GM18520 (cell line): Measurements from ENCODE around the gene TAS2R7.
"Not testable (repeated sequence)": the region's sequence is repeated elsewhere in the genome, so short reads cannot be mapped to it uniquely, and the experiment has no call there.

Source experiments
- ATAC-seq: cut with Tn5 transposase; IDR thresholded peaks from one replicate; pipeline ENCODE4 v1.9.1; 2021; ENCODE audit not compliant: unreplicated experiment

TAS2R7 gene

DNA sequence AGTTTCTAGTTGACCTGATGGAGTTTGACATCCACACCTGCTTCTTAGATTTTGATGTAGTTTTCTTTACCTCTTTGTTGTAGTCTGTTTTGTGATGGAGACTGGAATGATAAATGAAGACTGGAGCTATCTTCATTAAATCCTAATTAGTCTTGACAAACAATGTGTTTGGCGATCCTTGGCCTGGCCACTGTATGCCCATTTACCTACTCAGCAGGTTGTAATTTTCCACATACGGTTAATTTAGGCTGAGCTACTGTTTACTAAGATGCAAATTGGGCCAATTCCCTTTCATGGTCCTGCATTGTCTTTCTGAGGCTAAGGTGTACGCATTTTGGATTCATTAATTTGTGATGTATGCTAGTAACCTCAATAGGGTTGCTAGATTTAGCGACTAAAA lies at the start of gene TAS2R7:
TSS of gene TAS2R7 (minus strand) at position 41 of the 400 bp plus-strand sequence. CDS start 57 bp downstream, outside the sequence.
- ATAC-seq = no peak

DNA sequence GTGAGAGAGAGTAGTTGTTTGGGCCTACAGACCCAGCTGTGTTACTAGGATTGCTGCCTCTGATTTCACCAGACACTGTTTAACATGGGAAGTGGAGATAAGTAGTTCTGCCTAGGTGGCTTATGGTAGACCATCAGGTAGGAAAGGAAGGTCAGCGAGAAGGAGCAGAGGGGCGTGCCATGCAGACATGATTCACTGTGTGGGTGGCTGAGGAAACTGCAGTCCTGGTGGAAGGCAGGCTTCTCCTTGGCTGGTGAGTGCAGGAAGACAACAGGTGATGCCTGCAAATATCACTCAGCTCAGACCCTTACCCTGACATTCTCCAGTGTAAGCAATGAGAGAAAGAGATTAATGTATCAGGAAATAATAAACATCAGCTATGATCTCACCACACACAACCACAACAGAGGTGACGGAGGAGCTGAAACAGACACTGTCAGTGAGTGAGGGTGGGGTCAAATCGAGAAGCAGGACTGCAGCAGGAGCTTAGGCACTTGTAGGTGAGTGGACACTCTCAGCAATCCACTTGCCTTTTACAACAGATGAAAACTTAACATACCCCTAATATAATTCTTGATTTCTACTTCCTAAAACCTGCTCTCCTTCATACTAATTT lies 48.9 kb upstream of the TAS2R7 start:
- no peak for ATAC-seq

DNA sequence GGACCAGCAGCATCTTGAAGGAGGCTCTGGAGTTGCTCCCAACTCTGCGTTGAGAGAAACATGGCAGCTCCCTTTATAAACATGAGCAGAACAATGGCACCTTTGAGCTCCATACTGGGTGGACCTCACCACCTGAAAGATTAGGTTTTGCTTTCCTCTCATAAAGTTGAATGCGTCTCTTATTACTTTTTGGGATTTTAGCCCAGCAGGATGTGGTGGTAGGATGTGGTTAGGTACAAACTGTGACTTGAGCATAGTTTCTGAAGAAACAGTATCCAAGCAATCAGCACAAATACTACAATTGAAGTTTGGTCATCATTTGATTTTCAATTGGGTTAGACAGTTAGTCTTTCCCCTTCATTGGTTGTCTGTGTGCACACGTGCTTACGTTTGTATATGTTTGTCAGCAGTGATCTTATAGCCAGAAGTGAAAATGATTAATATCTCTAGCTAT lies 47.0 kb upstream of the TAS2R7 start, which contains the start of gene PRR4:
TSS of gene PRR4 (minus strand) at position 51 of the 454 bp plus-strand sequence. CDS start at position 13, 38 bp downstream.
- ATAC-seq = no peak

GRCh38 chr12:10847744-10848143 lies 45.3 kb upstream of the TAS2R7 start:
- no peak for ATAC-seq

- ATAC-seq = no peak
Measured at GRCh38 chr12:10842862-10843261, 40.4 kb upstream of the TAS2R7 start.

DNA sequence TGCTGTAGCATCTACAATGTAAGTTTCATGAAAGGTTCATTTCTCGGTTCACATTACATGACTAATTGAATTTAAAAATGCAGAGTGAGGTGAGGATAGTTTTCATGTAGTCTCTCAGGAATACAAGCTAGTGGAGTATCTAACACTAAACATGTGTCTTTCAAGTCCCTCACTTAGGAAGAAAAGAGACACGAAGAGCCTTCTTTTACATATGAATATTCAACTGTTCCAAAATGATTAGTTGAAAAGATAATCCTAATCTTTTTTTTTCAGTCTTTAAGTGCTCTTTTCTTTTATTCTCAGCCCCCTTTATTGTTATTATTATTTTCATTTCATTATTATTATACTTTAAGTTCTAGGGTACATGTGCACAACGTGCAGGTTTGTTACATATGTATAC lies 36.0 kb upstream of the TAS2R7 start:
- ATAC-seq = no peak

DNA sequence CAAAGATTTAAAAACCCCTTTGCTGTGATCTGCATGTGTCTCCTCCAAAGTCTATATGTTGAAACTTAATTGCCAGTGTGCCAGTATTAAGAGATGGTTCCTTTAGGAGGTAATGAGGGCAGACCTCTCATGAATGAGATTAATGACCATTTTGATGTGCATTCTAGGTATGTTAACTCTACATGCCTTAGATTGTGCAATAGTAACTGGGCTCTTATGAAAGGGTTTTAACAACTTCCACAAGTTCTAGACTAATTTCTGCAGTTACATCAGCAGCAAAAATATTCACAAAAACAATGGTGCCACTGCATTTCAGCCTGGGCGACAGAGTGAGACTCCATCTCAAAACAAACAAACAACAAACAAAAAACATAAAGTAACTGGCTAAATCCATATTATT lies 27.6 kb upstream of the TAS2R7 start:
- no peak for ATAC-seq

GRCh38 chr12:10826258-10826657 lies 23.8 kb upstream of the TAS2R7 start, which contains the start of gene TAS2R10:
Gene TAS2R10 (minus strand): TSS chr12:10826358. CDS start chr12:10826269, 89 bp downstream.
- ATAC-seq = no peak

GRCh38 chr12:10824957-10825356 lies 22.5 kb upstream of the TAS2R7 start:
- no peak for ATAC-seq

GRCh38 chr12:10811883-10812536 lies 9.6 kb upstream of the TAS2R7 start:
- ATAC-seq = no peak

DNA sequence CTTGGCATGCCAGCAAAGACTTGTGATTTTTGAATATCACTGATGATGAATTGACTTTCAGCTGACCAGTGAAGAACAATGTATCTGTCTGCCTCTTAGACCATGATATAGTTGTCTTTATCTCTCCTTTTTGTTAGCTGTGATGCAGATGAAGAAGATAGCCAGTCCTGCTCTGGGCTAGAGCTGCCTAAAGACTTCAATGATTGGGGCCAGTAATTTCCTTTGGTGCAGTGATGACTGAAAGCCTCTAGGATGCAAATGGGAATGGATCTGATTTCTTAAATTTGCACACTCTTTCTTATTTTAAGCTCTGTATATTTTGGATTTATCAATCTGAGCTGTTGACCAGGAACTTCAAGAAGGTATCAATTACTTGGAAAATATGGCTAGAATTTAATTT lies 7.6 kb upstream of the TAS2R7 start, which contains the start of gene TAS2R9:
TSS of gene TAS2R9 (minus strand) at position 101 of the 400 bp plus-strand sequence. CDS start at position 8, 93 bp downstream.
- no peak for ATAC-seq

GRCh38 chr12:10807186-10807585 lies 4.8 kb upstream of the TAS2R7 start, which contains the start of gene TAS2R8:
Gene TAS2R8 (minus strand): TSS chr12:10807286. CDS start chr12:10806980, 306 bp downstream.
- ATAC-seq = no peak

GRCh38 chr12:10801741-10802140 lies 686 bp downstream of the TAS2R7 start:
- no peak for ATAC-seq

GRCh38 chr12:10794222-10794621 lies 8.2 kb downstream of the TAS2R7 start:
- ATAC-seq = no peak

DNA sequence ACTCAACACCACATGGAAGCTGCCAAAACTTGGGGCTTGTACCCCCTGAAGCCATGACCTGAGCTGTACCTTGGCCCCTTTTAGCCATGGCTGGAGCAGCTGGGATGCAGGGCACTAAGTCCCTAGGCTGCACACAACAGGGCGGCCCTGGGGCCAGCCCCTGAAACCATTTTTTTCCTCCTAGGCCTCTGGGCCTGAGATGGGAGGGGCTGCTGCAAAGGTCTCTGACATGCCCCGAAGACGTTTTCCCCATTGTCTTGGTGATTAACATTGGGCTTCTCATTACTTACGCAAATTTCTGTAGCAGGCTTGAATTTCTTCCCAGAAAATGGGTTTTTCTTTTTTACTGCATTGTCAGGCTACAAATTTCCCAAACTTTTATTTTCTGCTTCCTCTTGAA lies 10.7 kb downstream of the TAS2R7 start:
- not testable (repeated sequence) for ATAC-seq

- ATAC-seq = no peak
Measured at GRCh38 chr12:10783252-10783651, 19.2 kb downstream of the TAS2R7 start.

- ATAC-seq = no peak
Measured at GRCh38 chr12:10779103-10779502, 23.3 kb downstream of the TAS2R7 start.

GRCh38 chr12:10771132-10771733 lies 31.2 kb downstream of the TAS2R7 start:
- ATAC-seq = no peak

DNA sequence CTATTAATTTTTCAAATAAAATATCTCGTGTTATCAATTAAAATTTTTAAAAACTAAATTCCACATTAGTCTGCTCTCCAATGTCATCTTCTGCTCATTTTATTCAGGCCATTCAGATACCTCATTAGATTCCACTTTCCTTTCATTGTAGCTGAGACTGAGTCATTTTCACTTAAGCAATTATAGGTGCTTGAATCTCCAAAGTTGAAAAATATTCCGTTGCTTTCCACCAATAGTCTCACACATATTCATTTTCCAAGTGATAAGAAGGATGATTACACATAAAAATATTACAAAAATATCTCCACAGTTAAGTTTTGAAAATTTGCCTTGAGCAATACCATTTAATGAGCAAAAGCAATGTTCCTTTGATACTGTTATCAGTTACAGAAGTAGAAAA lies 42.8 kb downstream of the TAS2R7 start:
- no peak for ATAC-seq

GRCh38 chr12:10756194-10756593 lies 46.2 kb downstream of the TAS2R7 start:
- no peak for ATAC-seq

GRCh38 chr12:10753059-10753458 lies 49.4 kb downstream of the TAS2R7 start:
- ATAC-seq = no peak
